Esophagus mucosa (tissue), 1 donor: ENCODE data around the gene ARID1B. TPM values are rescaled to one million over a fixed set of nuclear protein-coding genes. Genes with fewer than 3 reads are reported as not detected.

Source experiments
- ATAC-seq: fragments of 200-7000 bp; cut with Tn5 transposase; one replicate; pipeline ENCODE4 v1.9.1; 2020
- total RNA-seq: library from RNA; stranded (reverse); gene quantifications from one replicate; pipeline ENCODE4 v1.2.4, GENCODE V29; 2023
- donor health status: DM: yes; HTN: yes; CAD: no.

Gene ARID1B
- total RNA-seq, 1 donor from 2014 or later = 45.7 TPM

GRCh38 chr6:156910938-156911337 is 133.8 kb downstream of the ARID1B start:
- ATAC-seq = no peak

GRCh38 chr6:156911581-156911980 is 134.4 kb downstream of the ARID1B start:
- no peak for ATAC-seq

- no peak for ATAC-seq
Observed at GRCh38 chr6:156912431-156912830, 135.3 kb downstream of the ARID1B start.

DNA sequence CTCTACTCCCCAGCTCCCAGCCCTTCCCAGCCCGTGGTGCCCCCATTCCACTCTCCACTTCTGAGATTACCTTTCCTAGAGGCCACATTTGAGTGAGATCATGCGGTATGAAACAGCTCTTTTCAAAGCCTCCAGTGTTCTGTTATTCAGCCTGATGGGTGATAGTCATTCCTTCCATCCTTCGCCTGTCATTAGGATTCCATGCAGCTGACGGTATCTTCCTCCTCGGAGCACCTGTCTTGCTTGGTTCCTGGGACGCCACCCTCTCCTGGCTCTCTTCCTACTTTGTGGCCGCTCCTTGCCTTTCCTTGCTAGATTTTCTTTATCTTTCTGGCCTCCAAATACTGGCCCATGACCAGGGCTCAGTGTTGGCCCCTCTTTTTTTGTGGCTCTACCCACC is 137.0 kb downstream of the ARID1B start:
- no peak for ATAC-seq

DNA sequence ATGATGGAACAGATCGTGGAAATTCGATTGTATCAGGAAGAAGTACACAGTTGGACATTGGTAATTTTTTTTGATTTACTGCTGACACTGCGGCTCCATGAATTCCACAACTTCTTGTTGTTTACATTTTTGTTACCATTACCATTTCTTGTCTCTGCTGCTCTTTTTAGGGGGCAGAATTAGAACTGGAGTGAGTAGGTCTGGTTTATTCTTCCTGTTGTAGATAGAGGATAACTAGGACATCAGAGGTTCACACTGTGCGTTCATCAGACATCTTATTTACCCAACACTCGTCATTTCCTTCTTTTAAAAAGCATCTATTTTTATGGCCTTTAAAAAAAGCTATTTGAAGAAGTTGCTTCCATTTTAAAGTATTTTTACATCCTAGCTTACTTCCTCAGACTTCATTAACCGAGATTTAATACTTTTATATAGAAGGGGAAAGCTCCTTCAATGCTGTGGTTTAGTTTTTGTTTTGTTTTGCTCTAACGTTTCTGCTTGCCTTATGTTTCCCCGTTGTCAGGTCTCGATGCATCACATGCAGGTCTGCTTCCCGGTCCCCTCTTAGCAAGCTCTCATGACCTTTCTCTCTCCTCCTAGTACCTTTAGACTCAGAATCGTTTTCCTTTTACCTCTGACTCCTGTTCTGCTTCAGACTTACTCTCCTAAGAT is 139.1 kb downstream of the ARID1B start:
- ATAC-seq = no peak

DNA sequence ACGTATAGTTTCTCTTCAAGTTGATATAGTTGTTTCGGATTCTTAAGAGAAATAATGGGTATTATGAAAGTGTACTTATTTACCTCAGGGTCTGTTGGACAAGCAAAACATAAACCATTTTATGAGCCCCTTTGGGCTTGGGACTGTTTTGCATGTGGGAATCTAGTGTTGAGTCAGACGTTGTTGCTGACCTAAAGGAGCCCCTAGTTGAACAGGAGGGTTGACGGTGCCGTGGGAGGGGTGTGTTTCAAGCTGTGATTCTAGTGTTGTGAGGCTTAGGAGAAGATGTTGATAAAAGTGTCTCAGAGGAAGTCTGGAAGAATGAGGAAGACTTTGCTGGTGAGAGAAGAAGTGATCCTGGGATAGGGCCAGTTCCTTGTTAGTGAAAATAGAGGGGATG is 140.0 kb downstream of the ARID1B start:
- no peak for ATAC-seq

DNA sequence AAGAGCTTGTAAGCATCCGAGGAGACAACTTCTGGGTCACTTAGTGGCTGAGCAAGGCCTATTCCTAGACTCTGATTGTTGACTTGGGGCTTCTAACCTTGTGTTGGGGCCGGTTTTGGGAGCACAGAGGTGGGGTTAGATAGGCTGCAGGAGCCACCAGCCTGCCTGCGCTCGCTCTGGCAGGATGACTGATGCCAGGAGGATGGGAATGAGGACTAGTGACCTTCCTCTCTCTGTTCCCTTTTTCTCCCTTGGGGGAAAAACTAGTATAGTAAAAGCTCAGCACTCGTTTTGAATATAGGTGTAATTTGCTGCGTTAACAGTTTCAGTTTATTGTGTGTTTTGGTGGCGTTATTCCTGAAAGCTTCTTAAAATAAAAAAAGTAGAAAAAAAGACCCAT is 141.5 kb downstream of the ARID1B start:
- ATAC-seq = no peak

DNA sequence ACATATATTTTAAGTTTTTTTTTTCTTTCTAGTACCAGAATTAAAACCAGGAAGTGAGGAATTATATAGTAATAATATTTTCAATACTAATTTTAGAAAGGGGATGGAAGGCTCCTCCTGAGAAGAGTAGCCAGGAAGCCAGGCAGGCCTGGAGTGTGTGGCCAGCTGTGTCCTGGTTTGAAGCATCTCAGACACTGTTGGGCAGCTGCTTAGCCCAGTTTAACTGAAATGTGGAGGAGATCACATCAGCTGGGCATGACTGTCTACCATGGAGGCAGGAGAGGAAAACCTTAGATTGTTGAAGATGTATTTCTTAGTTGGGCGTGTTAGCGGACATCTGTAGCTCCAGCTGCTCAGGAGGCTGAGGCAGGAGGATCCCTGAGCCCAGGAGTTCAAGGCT is 142.2 kb downstream of the ARID1B start:
- ATAC-seq = no peak

DNA sequence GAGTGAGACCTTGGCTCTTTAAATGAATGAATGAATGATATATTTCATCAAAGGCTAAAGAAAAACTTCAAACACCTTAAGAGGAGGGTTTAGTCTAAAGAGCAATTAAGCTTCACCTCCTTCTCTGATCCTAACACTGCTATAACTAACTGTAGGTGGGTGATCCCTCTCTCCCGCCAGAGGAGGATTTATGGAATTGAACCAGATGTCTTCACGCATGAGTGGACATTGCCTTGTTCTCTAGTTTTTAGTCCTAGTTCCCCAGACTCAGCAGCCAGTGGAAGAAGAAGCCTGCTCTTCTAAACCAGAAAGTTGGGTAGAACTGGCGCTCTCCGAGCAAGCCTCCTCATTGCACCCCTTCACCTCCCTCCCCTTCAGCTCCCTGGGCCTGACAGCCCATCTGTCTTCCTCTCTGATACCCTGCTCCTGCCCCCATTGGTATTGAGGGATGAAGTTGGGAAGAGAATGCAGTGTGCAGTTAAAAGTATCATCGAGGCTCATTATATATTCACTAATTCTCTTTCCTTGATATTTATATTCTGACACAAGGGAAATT is 142.7 kb downstream of the ARID1B start:
- ATAC-seq = no peak

DNA sequence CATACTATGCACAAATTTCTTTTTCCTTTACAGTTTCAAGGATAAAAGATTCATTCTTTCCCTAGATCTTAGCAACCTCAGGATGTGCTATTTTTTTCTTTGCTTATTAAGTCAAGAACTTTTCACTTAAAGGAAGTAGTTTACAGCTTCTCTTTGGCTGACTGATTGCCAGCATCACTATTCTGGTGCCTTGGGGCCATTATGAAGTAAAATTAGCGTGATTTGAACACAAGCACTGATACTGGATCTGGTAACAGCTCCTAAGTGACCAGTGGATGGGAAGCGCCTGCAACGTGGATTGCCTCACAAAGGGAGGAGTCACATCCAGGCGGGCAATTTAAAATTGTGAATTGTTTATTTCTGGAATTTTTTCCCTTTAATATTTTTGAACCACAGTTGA is 147.1 kb downstream of the ARID1B start:
- ATAC-seq = no peak

DNA sequence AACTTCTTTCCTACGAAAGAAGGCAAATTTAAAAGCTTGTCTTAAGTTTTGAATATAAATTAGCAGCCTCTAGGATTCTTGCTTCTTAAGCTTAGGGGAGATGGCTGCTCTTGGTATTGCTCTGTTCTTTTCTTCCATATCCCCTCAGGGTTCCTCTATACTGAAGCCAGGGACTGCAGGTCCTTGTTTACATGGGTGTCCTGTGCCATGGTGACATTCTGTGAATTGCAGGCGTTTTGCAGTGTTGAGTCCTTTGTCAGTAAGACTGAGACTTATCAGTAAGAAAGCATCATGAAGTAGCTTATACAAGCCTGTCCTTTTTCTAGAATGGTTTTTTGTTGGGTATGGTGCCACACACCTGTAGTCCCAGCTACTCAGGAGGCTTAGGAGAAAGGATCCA is 147.8 kb downstream of the ARID1B start:
- no peak for ATAC-seq

DNA sequence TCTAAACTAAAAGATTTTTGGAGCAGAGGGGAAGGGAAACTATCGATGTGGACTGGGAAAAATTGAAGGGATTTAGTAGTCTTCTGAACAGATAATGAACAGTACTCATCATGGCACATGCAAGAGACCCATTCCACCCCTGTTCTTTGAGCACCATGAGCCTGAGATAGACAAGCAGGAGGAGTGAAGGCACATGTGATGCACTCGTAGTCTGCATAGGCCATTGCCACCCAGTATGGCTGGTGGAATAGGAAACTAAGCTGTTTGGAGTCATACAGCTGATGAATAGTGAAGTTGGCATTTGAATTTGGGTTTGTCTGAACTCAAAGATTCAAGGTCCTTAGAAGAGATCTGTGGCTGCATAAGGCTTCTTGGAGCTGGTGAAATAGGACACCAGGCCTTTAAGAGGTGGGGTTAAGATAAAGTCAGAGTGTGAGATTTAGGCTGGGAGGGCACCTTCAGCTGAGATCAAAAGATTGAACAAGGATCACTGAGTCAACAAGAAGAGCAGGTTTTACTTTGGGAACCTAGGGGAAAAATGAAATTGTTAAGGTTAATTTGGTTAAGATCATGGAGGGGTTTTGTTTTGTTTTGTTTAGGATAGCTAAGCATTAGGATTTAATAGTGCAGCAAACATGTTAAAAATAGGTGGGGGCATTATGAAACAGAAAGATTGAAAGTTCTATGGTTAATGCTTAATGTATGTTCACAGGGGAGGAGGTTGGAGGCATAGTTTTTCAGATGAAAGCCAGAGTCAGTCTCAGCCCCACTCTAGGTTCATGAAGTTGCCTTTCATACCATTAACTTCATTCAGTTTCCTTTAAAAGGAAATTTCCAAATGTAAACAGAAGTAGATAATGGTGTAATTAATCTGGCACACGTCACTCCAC is 148.8 kb downstream of the ARID1B start:
- ATAC-seq = peak; percentile 83

- ATAC-seq = no peak
Observed at GRCh38 chr6:156928126-156928525, 150.9 kb downstream of the ARID1B start.

GRCh38 chr6:156928972-156929371 is 151.8 kb downstream of the ARID1B start:
- ATAC-seq = no peak

- no peak for ATAC-seq
Observed at GRCh38 chr6:156931283-156931682, 154.1 kb downstream of the ARID1B start.

GRCh38 chr6:156933201-156934068 is 156.3 kb downstream of the ARID1B start:
- ATAC-seq = peak; percentile 73

DNA sequence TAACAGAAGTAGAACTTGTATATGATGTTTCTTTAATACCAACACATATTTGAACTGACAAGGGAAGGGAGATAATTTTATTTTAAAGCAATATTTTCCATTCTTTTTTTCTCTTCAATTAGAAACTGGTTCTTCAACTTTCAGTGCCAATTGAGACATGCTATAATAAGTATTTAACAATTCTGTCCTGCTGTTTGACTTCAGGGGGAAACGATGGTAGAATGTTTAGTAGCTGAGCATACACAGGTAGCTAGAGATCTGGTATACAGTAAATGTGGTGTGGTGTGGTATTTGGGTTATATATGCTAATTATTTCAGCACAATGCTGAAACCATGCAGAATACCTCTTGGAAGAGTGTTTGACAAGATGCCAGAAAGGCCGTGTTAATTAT is 156.9 kb downstream of the ARID1B start:
- peak; percentile 47 for ATAC-seq

- no peak for ATAC-seq
Observed at GRCh38 chr6:156935000-156935399, 157.8 kb downstream of the ARID1B start.

DNA sequence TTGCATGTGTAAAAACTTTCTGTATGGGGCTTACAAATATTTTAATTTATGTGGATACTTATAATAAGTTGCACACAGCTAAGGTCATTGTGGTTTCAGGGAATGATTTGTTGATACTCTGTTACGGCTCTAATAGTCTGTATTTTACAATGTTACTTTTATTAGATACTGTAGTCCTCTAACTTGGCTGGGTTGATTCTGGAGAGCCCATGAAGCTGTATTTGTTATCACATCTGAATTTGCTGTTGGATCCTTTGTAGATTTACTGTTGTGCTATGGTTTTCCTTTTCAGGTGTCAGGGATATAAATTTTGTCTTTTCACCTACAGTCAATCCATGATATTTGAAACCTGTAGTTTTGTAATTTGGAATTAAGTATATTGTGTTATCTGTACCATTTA is 161.0 kb downstream of the ARID1B start:
- ATAC-seq = no peak

GRCh38 chr6:156940221-156940620 is 163.0 kb downstream of the ARID1B start:
- no peak for ATAC-seq

GRCh38 chr6:156942266-156942665 is 165.1 kb downstream of the ARID1B start:
- ATAC-seq = no peak

- no peak for ATAC-seq
Observed at GRCh38 chr6:156943166-156943565, 166.0 kb downstream of the ARID1B start.

DNA sequence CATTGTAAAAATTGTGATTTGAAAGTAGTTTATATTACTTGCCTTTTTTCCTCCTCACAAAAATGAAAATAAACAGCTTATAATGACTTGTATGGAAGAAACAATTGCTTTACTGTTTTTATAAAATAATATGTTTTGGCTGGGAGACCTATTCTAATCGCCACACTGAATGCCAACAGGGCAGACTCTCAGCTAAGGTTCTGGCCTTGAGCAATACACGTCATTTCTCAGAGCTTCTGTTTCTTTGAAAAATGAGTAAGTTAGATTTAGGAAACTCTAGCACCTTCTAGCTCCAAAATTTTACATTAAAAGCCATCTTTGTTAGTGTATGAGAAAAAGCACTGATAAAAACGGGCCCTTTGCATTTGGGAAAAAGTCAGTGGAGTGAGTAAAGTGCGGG is 166.6 kb downstream of the ARID1B start:
- no peak for ATAC-seq
